H9 (cell line): ENCODE data around the gene CDS1. TPM values are rescaled to one million over a fixed set of nuclear protein-coding genes. Genes with fewer than 3 reads are reported as not detected.

ENCODE experiments used
- DNase-seq: peaks from one replicate; pipeline ENCODE4 v3.0.0-alpha.2; 2017
- H2AFZ ChIP-seq: one replicate; pipeline ENCODE4 v1.6.1; 2013; ENCODE audit warnings: mild to moderate bottlenecking, low read length, control low read depth, moderate library complexity
- H2AK5ac ChIP-seq: 2 replicates; pipeline ENCODE4 v1.6.1; 2013; ENCODE audit warnings: low read length, control low read depth, mixed read lengths; ENCODE audit not compliant: insufficient read length
- H2BK120ac ChIP-seq: one replicate; pipeline ENCODE4 v1.6.1; 2013; ENCODE audit warnings: low read depth, mild to moderate bottlenecking, low read length, control low read depth, inconsistent platforms; ENCODE audit not compliant: poor library complexity, severe bottlenecking
- H2BK12ac ChIP-seq: 2 replicates; pipeline ENCODE4 v1.6.1; 2013; ENCODE audit warnings: low read length, control low read depth, mixed read lengths, low read depth; ENCODE audit not compliant: insufficient read length
- H2BK15ac ChIP-seq: 2 replicates; pipeline ENCODE4 v1.6.1; 2013; ENCODE audit warnings: low read depth, low read length, control low read depth
- H2BK20ac ChIP-seq: one replicate; pipeline ENCODE4 v1.6.1; 2013; ENCODE audit warnings: low read depth, mild to moderate bottlenecking, low read length, control low read depth, inconsistent platforms; ENCODE audit not compliant: poor library complexity, severe bottlenecking
- H2BK5ac ChIP-seq: 2 replicates; pipeline ENCODE4 v1.6.1; 2013; ENCODE audit warnings: low read length, control low read depth, mixed read lengths; ENCODE audit not compliant: insufficient read length
- H3K14ac ChIP-seq: 2 replicates; pipeline ENCODE4 v1.6.1; 2013; ENCODE audit warnings: low read length, control low read depth; ENCODE audit not compliant: insufficient read depth
- H3K18ac ChIP-seq: 2 replicates; pipeline ENCODE4 v1.6.1; 2013; ENCODE audit warnings: low read depth, mild to moderate bottlenecking, mixed read lengths, low read length, control low read depth; ENCODE audit not compliant: insufficient read length
- H3K23ac ChIP-seq: 2 replicates; pipeline ENCODE4 v1.6.1; 2013; ENCODE audit warnings: low read length, control low read depth, mixed read lengths, low read depth; ENCODE audit not compliant: insufficient read length
- H3K23me2 ChIP-seq: 2 replicates; pipeline ENCODE4 v1.6.1; 2013; ENCODE audit warnings: low read depth, mild to moderate bottlenecking, mixed read lengths, low read length, control low read depth; ENCODE audit not compliant: insufficient read length, poor library complexity, severe bottlenecking
- H3K27ac ChIP-seq: 2 replicates; pipeline ENCODE4 v1.5.1; 2013; ENCODE audit warnings: low read length, control low read depth, mixed read lengths, low read depth; ENCODE audit not compliant: insufficient read length
- H3K27me3 ChIP-seq: 2 replicates; pipeline ENCODE4 v1.6.1; 2013; ENCODE audit warnings: low read length, control low read depth, inconsistent platforms; ENCODE audit not compliant: insufficient read depth
- H3K4ac ChIP-seq: 2 replicates; pipeline ENCODE4 v1.6.1; 2013; ENCODE audit warnings: low read depth, mild to moderate bottlenecking, control low read depth, inconsistent platforms, low read length, moderate library complexity
- H3K4me1 ChIP-seq: 2 replicates; pipeline ENCODE4 v1.6.1; 2013; ENCODE audit warnings: low read length, control low read depth, inconsistent platforms; ENCODE audit not compliant: insufficient read depth
- H3K4me2 ChIP-seq: 2 replicates; pipeline ENCODE4 v1.6.1; 2013; ENCODE audit warnings: low read length, control low read depth, mixed read lengths; ENCODE audit not compliant: insufficient read length, insufficient read depth
- H3K56ac ChIP-seq: 2 replicates; pipeline ENCODE4 v1.6.1; 2013; ENCODE audit warnings: low read depth, mild to moderate bottlenecking, mixed read lengths, low read length, control low read depth; ENCODE audit not compliant: insufficient read length
- H3K79me1 ChIP-seq: 2 replicates; pipeline ENCODE4 v1.6.1; 2013; ENCODE audit warnings: low read depth, mild to moderate bottlenecking, moderate library complexity, low read length, control low read depth, inconsistent platforms; ENCODE audit not compliant: insufficient read depth, poor library complexity, severe bottlenecking
- H3K79me2 ChIP-seq: 2 replicates; pipeline ENCODE4 v1.6.1; 2013; ENCODE audit warnings: low read length, control low read depth, inconsistent platforms; ENCODE audit not compliant: insufficient read depth
- H3K9ac ChIP-seq: 2 replicates; pipeline ENCODE4 v1.6.1; 2013; ENCODE audit warnings: low read length, control low read depth, mixed read lengths; ENCODE audit not compliant: insufficient read length; ENCODE audit errors: extremely low read depth
- H3K9me3 ChIP-seq: one replicate; pipeline ENCODE4 v1.6.1; 2013; ENCODE audit warnings: low read depth, low read length, inconsistent platforms; ENCODE audit not compliant: control insufficient read depth
- H3T11ph ChIP-seq: one replicate; pipeline ENCODE4 v1.6.1; 2013; ENCODE audit warnings: mild to moderate bottlenecking, low read length, control low read depth, inconsistent platforms
- H4K20me1 ChIP-seq: one replicate; pipeline ENCODE4 v1.6.1; 2013; ENCODE audit not compliant: control insufficient read depth, insufficient read length, insufficient read depth
- H4K5ac ChIP-seq: 2 replicates; pipeline ENCODE4 v1.6.1; 2013; ENCODE audit warnings: low read depth, mild to moderate bottlenecking, mixed read lengths, low read length, control low read depth; ENCODE audit not compliant: insufficient read length
- H4K8ac ChIP-seq: replicated peaks from 2 replicates; pipeline ENCODE4 v1.6.1; 2013; ENCODE audit warnings: low read length, control low read depth, mixed read lengths, low read depth; ENCODE audit not compliant: insufficient read length
- H4K91ac ChIP-seq: 2 replicates; pipeline ENCODE4 v1.6.1; 2013; ENCODE audit warnings: low read depth, mild to moderate bottlenecking, moderate library complexity, mixed read lengths, low read length, control low read depth; ENCODE audit not compliant: insufficient read length
- H3K27ac Mint-ChIP-seq, 3 experiments: 2 replicates in 2 of 3; 3 replicates in 1 of 3; pipeline ENCODE4 v1.8.0; 2020 to 2021; ENCODE audit warnings: mixed read lengths in 3 of 3, mild to moderate bottlenecking in 1 of 3, moderate library complexity in 1 of 3
- H3K27me3 Mint-ChIP-seq: 2 replicates; pipeline ENCODE4 v1.8.0; 2021; ENCODE audit warnings: low read depth, mild to moderate bottlenecking, moderate library complexity, mixed read lengths
- H3K36me3 Mint-ChIP-seq, 3 experiments: 2 replicates in 2 of 3; 3 replicates in 1 of 3; pipeline ENCODE4 v1.8.0; 2020 to 2021; ENCODE audit warnings: low read depth in 3 of 3, mixed read lengths in 3 of 3; ENCODE audit not compliant: insufficient read depth in 1 of 3
- H3K4me1 Mint-ChIP-seq, 2 experiments: 2 replicates each; pipeline ENCODE4 v1.8.0; 2020; ENCODE audit warnings: mixed read lengths in 2 of 2
- H3K4me3 Mint-ChIP-seq, 2 experiments: 2 replicates in 1 of 2; 3 replicates in 1 of 2; pipeline ENCODE4 v1.8.0; 2020 to 2021; ENCODE audit warnings: mild to moderate bottlenecking in 2 of 2, mixed read lengths in 2 of 2, moderate library complexity in 1 of 2
- H3K9me3 Mint-ChIP-seq, 2 experiments: 2 replicates in 1 of 2; 3 replicates in 1 of 2; pipeline ENCODE4 v1.8.0; 2020; ENCODE audit warnings: mild to moderate bottlenecking in 2 of 2, mixed read lengths in 2 of 2, moderate library complexity in 1 of 2
- CTCF ChIP-seq: fragments of 200-600 bp; sonication (generic); conservative IDR thresholded peaks from 3 replicates; pipeline ENCODE4 v1.8.0; 2021; ENCODE audit warnings: antibody characterized with exemption, mild to moderate bottlenecking
- WGBS: extraction: QIAGEN DNeasy Blood & Tissue Kit; methylation state at CpG from one replicate; pipeline ENCODE4 v1.1.7; 2013; ENCODE audit warnings: missing lambda C conversion rate, low lambda C conversion rate, mixed read lengths; ENCODE audit not compliant: insufficient read length; ENCODE audit errors: extremely low coverage; 5-methylcytosine and 5-hydroxymethylcytosine counted together
- total RNA-seq: library from RNA; stranded (reverse); gene quantifications from 2 replicates; pipeline ENCODE4 v1.2.1, GENCODE V29; 2021

Gene CDS1
- total RNA-seq, 1 experiment from 2014 or later, result 7.5 TPM

- no peak overlapping the region for H3T11ph ChIP-seq
- Mint-ChIP-seq H3K36me3 (peaks cover 23 to 36% (median 31%) of the 10 kb centered on the region in 3 experiments; a peak in 6 of 7 replicates), H3K27me3 (no peaks in the 10 kb centered on the region), H3K4me3 (no peak overlapping the region), H3K9me3 (no peaks in the 10 kb centered on the region), H3K27ac (no peak overlapping the region), H3K4me1 (peaks cover 33 to 45% of the 10 kb centered on the region in 2 experiments)
- H3K23ac ChIP-seq, result no peak overlapping the region
- no peaks in the 10 kb centered on the region for H3K9me3 ChIP-seq
- H2BK120ac ChIP-seq, result no peak overlapping the region
- H2AK5ac ChIP-seq, result no peak overlapping the region
- H2BK5ac ChIP-seq, result no peak overlapping the region
- no peaks in the 10 kb centered on the region for H3K23me2 ChIP-seq
- no peak overlapping the region for H2BK15ac ChIP-seq
- no peak overlapping the region for H3K4me2 ChIP-seq
- H2BK12ac ChIP-seq, result no peak overlapping the region
- no peak for DNase-seq
- no peak overlapping the region for H3K27ac ChIP-seq
- H3K56ac ChIP-seq, result no peak overlapping the region
- no peaks in the 10 kb centered on the region for H3K79me2 ChIP-seq
- H3K9ac ChIP-seq, result no peak overlapping the region
- H2BK20ac ChIP-seq, result no peak overlapping the region
- H4K5ac ChIP-seq, result no peak overlapping the region
- H3K79me1 ChIP-seq, result no peaks in the 10 kb centered on the region
- peak overlapping the region; percentile 36 for H3K18ac ChIP-seq
- H3K27me3 ChIP-seq, result no peaks in the 10 kb centered on the region
- H4K20me1 ChIP-seq, result no peaks in the 10 kb centered on the region
- no peak overlapping the region for H4K8ac ChIP-seq
- TF ChIP-seq CTCF, result no peak
- 0 out of 2 replicates have a peak, but pooled peaks cover 2% of the 10 kb centered on the region for H3K4me1 ChIP-seq
- H4K91ac ChIP-seq, result no peak overlapping the region
- no peak overlapping the region for H2AFZ ChIP-seq
- WGBS, result no CpG with 5 or more reads among the region's 10 CpGs
- no peak overlapping the region for H3K4ac ChIP-seq
- H3K14ac ChIP-seq, result no peak overlapping the region
Measured at GRCh38 chr4:84648863-84649647, 66.1 kb downstream of the CDS1 start.
